HG02885 (cell line): ENCODE results near the gene RSRP1.

ENCODE experiments used
- ATAC-seq: cut with Tn5 transposase; IDR thresholded peaks from one replicate; pipeline ENCODE4 v1.9.1; 2021; ENCODE audit warnings: mild to moderate bottlenecking; ENCODE audit not compliant: unreplicated experiment, poor library complexity

RSRP1 gene

DNA sequence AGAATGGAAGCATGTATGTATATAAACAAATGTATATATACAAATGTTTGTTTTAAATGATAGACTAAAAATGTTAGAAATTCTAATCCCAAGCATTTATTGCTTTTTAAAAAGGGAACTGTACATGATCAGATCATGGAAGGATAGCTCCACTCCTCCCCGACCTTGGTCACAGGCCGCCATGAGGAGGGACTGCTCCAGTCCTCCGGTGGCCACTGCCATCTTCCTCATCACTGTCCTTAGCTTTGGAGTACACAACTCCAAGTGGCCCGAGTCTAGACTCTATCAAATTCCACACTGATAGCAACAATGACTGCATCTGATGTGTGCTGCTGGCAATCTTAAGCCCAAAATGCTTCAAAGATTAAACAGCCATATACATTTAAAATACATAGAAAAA is 24.6 kb downstream of the RSRP1 start:
- no peak for ATAC-seq

- ATAC-seq = no peak
Observed at GRCh38 chr1:25220666-25221065, 26.6 kb downstream of the RSRP1 start.

- ATAC-seq = no peak
Observed at GRCh38 chr1:25219661-25220251, 27.5 kb downstream of the RSRP1 start.

DNA sequence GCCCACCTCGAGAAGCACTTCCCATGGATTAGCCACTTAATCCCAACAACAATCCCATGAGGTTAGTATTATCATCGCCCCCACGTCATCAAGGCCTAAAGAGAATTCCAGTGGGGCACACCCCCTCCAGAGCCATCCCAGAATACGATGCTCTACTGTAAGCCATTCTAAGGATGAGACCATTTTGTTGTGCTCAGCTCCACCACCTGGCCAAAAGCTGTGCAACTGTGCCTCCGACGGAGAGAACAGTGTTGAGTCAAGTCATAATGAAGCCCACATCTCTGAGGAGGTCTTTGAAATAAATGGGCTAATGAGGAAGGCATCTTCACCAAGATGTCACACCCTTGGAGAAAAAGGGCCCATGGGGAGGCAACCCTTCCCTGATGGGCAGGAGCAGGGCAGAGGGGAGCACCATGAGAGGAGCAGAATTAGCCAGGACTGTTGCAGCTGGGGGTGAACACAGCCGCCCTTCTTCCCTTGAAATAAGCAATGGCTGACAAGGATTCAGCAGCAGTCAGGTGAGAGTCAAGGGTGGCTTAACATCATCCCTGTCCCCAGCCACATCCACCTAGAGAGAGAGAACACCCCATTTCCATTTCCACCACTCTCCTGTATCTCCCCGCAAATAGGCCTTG is 29.5 kb downstream of the RSRP1 start:
- no peak for ATAC-seq

- ATAC-seq = no peak
Observed at GRCh38 chr1:25217015-25217414, 30.2 kb downstream of the RSRP1 start.

- no peak for ATAC-seq
Observed at GRCh38 chr1:25216123-25216522, 31.1 kb downstream of the RSRP1 start.

- ATAC-seq = no peak
Observed at GRCh38 chr1:25212725-25213124, 34.5 kb downstream of the RSRP1 start.

DNA sequence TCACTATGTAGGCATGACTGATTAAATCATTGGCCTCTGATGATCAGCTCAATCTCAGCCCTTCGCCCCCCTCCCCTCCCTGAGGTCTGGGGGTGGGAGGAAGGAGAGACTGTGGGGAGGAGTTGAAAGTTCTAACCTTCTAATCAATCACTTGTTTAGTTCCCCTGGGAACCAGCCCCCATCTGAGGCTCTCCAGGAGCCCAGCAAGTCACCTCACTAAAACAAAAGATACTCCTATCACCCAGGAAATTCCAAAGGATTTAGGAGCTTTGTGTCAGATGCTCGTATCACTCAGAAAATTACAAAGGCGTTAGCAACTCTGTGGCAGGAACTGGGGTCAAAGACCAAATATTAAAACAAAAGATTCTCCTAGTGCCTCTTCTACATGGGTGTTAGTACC is 36.5 kb downstream of the RSRP1 start:
- no peak for ATAC-seq

DNA sequence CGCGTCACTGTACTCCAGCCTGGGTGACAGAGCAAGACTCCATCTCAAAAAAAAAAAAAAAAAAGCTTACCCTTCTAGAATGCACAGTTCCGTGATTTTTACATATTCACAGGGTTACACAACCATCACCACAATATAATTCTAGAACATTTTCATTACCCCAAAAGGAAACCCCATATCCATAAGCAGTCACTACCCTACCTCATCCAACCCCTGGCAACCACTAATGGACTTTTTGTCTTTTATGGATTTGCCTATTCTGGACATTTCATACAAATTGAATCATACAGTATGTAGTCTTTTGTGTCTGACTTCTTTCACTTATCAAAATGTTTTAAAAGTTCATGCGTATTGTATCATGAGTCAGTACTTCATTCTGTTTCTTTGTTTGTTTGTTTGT is 37.7 kb downstream of the RSRP1 start:
- no peak for ATAC-seq

- ATAC-seq = no peak
Observed at GRCh38 chr1:25208561-25209222, 38.6 kb downstream of the RSRP1 start.

- ATAC-seq = no peak
Observed at GRCh38 chr1:25208092-25208491, 39.2 kb downstream of the RSRP1 start.

DNA sequence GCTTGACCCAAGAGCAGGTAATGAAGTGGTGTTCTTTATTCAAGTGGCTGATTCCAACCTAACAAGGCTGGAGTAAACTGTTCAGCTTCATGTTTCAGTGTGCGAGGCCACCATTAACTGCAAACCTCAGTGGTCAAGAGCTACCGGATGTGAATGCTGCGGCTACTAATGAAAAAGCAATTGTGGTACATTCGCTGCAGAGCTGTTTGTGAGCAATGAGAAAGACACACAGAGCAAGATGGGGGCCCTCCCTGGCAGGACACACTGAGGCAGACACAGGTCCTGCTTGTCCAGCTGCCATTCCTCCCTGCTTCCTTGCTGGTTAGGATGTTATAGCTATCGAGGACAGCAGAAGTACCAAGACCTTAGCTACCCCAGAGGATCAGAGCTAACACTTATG is 41.1 kb downstream of the RSRP1 start:
- ATAC-seq = no peak

GRCh38 chr1:25205786-25206185 is 41.5 kb downstream of the RSRP1 start:
- ATAC-seq = no peak

DNA sequence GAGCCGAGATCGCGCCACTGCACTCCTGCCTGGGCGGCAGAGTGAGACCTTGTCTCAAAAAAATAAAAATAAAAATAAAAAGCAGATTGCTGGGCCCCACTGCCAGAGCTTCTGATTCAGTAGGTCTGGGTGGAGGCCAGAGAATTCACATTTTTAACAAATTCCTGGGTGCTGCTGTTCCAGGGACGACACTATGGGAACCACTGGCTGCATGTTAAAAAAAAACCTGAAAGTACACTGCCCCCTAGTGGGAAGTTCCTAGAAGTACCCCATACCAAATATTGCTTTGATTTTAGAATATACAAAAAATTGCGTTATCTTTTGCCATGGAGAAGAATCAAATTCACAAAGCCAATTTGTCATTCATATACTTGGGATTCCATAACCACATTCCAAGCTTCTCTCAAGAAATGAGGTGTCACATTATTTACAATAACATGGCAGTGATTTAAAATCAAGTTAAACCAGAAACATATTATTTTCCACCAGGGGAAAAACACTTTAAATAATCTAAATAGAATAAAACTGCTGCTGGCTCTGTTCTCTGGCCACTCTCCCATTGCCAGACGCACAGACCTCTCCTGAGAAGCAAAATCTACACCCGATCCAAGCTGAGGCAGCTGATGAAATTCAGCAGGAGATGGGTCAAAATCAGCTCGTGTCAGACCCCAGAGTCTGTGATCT is 42.3 kb downstream of the RSRP1 start:
- no peak for ATAC-seq

DNA sequence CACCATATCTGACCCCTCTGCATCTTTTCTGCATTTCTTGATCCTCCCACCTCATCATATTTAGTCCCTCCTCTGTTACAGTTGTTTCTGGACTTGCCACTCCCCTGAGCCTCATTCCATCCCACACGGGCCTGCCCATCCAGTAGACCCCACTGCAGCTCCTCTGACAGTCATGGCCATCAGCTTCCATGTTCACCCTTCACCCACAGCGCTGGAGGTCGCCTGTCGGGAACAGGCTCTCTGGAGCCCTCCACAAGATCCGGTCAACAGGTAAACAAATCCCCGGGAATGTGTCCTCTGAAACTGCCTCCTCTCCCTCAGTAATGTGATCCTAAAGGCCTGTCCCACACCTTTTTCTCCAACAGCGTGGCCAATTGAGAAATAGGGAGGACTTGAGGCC is 46.2 kb downstream of the RSRP1 start:
- no peak for ATAC-seq

- no peak for ATAC-seq
Observed at GRCh38 chr1:25199819-25200620, 47.2 kb downstream of the RSRP1 start.

DNA sequence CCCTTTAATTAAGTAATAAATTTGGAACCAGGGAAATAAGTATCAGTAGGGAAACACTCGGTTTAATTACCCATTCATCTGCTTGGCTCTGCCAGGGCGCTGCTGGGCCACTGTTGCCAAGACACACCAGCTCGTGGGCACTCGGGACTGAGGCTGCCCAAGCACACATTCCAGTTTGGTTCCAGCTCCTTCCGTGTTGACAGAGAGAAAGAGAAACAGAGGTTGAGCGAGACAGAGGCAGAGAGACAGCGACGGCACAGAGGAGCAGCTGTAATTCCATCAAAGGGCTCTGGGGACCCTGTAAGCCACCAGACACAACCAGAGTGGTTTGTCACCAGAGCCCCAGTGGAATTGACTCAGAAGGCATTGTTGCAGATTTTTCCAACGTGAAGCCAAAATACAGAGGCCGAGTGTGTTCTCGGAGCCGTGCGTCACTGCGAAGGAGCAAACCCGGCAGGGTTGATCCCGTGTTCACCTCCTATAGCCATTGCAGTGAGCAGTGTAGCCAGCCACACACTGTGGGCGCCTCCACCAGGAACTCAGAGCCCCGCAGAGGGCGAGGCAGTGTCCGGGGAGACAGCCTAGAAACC is 48.5 kb downstream of the RSRP1 start:
- no peak for ATAC-seq

GRCh38 chr1:25197982-25198662 is 49.1 kb downstream of the RSRP1 start:
- ATAC-seq = no peak

DNA sequence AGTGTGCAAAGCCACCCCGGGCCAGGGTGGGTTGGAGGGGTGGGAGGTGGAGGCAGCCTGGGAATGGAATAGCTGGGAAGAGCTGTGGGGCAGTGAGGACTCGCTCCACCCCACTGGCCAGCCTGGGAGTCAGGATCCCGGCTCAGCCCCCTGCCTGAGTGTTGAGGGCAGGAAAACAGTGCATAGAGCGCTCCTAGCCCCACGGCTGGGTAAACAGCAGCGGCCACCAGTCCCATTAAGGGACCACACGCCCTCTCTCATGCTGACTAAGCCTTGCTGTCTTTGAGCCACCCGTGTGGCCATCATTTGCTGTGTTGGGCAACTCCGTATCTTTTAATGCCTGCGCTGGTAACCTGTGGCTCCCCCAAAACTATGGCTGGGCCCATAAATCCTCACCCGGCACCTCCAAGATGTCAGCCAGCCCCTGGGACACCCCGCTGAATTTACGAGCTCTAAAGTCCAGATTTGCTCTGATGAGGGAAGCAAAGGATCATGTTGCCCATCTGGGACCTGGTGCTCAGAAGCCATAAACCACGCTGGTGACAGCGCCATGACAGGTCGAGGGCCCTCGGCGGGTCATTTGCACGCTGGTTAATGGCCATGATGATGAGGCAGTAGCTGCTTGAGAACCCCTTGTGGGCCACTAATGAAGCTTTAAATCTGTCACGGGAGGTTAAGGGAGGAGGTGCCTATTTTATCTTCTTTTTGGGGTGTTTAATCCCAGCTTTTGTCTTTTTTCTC is 49.8 kb downstream of the RSRP1 start:
- no peak for ATAC-seq
